ENCODE data around the gene ERBB4. TPM values are rescaled to one million over a fixed set of nuclear protein-coding genes. Genes with fewer than 3 reads are reported as not detected.

The ERBB4 gene
- total RNA-seq, 4 donors from 2014 or later = 0.09 to 0.67 TPM; not detected in 2

DNA sequence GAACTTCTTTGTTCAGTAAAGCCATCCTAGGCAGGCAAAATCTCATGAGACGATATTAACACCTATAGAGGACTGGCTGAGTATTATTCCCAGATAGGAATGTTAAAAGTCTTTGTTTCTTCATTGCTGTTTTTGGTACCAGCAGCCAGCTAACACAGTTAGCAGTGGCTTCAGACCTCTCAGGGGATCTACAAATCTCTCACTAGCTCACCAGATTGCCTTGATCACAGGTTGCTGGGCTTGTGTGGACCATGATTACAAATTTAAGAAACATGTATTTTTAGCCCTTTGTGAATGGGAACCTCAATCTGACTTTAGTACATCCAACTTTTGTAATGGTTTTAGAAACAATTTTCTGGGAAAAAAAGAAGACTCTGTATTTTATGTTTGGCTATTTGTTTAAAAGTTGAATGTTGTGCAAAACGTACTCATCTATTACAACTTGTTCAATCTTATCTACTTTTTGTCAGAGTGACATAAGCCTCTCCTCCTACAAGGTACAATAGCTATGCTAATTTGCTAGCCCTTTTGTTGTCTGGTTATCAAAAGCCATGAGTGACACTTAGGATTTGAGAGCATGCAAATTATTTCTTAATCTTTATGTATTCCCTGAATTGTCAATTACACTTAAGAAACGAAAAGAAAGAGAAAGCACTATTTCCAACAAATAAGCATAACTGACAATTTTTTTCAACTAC is 693.1 kb downstream of the ERBB4 start:
- no peak for TF ChIP-seq POLR2A (IDR thresholded peaks at IDR 0.05)
- TF ChIP-seq CTCF (IDR thresholded peaks at IDR 0.05) = no peak
- no peaks in the 10 kb centered on the region for H3K9me3 ChIP-seq
- no peak for DNase-seq

DNA sequence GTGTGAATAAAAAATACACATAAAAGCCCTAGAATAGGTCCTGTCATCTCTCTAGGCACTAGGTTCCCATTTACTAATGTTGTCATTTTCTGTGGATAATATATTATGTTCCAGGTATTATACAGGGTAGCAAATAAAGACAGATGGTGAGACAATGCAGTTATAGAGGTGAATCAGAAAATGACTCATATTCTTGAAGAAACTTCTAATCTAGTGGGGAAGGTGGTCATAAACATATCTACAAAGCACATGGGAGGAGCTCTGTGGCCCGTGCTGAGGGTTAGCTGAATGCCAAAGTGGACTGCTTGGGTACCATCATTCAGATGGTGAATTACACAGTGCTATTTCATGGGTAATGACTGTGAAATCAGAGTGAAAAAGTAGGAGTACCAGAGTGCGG is 700.9 kb downstream of the ERBB4 start:
- DNase-seq = no peak

More for the DNA sequence above, 693.1 kb downstream of the ERBB4 start:
- H3K4me1 ChIP-seq = no peaks in the 10 kb centered on the region
- H3K36me3 ChIP-seq = no peaks in the 10 kb centered on the region
- no peak overlapping the region for H3K27ac ChIP-seq
- no peaks in the 10 kb centered on the region for H3K27me3 ChIP-seq
- H3K4me3 ChIP-seq = no peak overlapping the region

DNA sequence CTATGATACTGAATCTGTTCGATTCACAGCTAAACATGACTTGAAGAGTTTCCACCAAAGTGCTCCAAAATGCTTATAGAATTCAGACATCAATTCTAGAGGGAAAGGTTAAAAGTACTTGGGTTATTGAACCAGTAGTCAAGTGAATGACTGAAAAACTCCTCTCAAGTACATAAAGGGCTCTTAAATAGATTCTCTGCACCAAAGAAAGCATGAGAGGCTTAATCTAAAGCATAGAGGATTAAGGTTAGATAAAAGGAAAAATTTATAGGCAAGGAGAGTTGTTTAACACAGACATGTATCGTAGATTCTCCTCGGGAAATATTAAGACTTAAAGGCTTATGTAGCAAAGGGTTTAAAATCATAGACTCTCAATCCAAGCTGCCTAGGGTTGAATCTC is 701.4 kb downstream of the ERBB4 start:
- no peak for DNase-seq
- TF ChIP-seq CTCF (IDR thresholded peaks at IDR 0.05) = no peak
- TF ChIP-seq POLR2A (IDR thresholded peaks at IDR 0.05) = no peak
- no peaks in the 10 kb centered on the region for H3K36me3 ChIP-seq
- no peaks in the 10 kb centered on the region for H3K9me3 ChIP-seq
- H3K4me1 ChIP-seq = no peaks in the 10 kb centered on the region
- H3K4me3 ChIP-seq = no peak overlapping the region
- no peak overlapping the region for H3K27ac ChIP-seq
- H3K27me3 ChIP-seq = no peaks in the 10 kb centered on the region

More for the DNA sequence above, 700.9 kb downstream of the ERBB4 start:
- no peaks in the 10 kb centered on the region for H3K27me3 ChIP-seq
- no peak overlapping the region for H3K27ac ChIP-seq
- TF ChIP-seq POLR2A (IDR thresholded peaks at IDR 0.05) = no peak
- no peak for TF ChIP-seq CTCF (IDR thresholded peaks at IDR 0.05)
- no peak overlapping the region for H3K4me3 ChIP-seq
- no peaks in the 10 kb centered on the region for H3K36me3 ChIP-seq
- H3K4me1 ChIP-seq = no peaks in the 10 kb centered on the region
- no peaks in the 10 kb centered on the region for H3K9me3 ChIP-seq

DNA sequence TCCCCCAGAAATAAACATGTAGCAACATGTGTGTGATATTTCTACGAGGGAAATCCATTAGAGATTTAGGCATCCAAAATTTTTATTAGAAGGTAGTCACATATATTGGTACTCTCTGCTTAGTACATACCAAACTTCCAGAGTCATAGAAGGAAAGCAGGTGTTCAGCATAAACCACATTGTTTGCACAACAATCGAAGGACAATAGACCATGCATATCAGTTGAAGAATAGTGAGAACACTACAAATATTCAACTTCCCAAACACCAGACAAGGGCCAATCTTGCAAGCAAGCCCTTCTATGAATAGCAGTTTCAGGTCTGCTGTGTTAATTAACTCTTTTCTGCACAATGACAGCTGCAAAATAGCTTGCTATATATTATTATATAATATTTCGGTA is 702.2 kb downstream of the ERBB4 start:
- Histone ChIP-seq H3K27me3 (no peaks in the 10 kb centered on the region), H3K9me3 (no peaks in the 10 kb centered on the region), H3K4me1 (no peaks in the 10 kb centered on the region), H3K27ac (no peak overlapping the region), H3K4me3 (no peak overlapping the region), H3K36me3 (no peaks in the 10 kb centered on the region)
- TF ChIP-seq POLR2A (IDR thresholded peaks at IDR 0.05) (no peak), CTCF (IDR thresholded peaks at IDR 0.05) (no peak)
- no peak for DNase-seq

- no peaks in the 10 kb centered on the region for H3K4me1 ChIP-seq
- H3K4me3 ChIP-seq = no peak overlapping the region
- H3K27me3 ChIP-seq = no peaks in the 10 kb centered on the region
- no peak for TF ChIP-seq POLR2A (IDR thresholded peaks at IDR 0.05)
- no peak for TF ChIP-seq CTCF (IDR thresholded peaks at IDR 0.05)
- no peaks in the 10 kb centered on the region for H3K36me3 ChIP-seq
- no peaks in the 10 kb centered on the region for H3K9me3 ChIP-seq
- no peak for DNase-seq
- no peak overlapping the region for H3K27ac ChIP-seq
These were observed 702.9 kb downstream of the ERBB4 start for GRCh38 chr2:211835695-211836094.

Measured in Peyer's patch (tissue), 4 donors.